ENCODE results near the gene HHAT.

Gene HHAT

DNA sequence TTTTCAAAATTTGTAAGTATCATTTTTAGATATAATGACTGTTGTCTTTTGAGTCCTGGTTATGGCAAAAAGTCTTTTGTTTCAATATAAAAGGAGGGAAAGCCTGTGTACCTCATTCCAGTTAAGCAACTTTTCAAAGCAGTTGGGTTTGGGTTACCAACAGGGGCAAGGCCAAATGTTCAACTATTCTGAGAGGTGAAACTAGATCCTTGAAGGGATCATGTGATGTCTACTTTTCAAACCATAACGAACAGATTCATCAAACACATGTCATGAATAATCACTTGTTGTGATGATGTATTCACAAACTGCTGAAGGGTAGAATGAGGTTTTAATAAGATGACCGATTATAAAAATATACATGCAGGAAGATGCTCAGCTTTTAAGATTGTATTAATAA lies 171.3 kb downstream of the HHAT start:
- no peak for DNase-seq

DNA sequence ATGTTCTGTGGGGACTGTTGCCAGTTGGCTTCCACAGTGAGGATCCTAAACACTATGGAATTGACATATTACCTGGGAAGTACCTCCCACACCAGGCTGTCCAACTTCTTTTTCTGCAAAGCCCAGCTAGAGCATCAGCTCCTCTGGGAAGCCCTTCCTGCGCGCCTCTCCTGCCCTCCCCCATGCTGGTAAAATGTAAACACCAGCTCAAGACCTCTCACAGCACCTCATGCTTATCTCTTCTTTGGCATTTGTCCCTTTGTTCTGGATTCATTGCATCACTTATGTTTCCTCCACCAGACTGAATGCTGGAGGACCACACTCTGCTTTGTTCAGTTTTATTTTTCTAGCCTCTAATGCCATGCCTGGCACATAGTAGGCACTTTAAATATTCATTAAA lies 172.1 kb downstream of the HHAT start:
- no peak for DNase-seq

DNA sequence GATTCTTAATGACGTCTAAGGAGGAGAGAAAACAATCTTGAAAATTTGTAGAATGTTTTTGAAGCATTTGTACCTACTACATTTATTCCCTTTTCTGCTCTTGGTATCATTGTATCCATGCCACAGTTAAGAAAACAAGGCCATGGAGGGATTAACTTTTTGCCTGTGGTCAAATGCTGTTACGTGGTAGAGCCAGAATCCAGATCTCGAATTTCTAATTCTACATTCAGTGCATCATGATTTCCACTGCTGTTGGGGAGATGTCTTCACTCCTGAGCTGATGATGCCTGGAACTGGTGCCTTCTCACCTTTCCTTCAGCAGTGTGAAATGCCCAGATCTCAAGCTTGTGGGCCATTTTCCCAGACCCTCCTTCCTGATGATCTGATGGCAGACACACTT lies 175.6 kb downstream of the HHAT start:
- no peak for DNase-seq

DNA sequence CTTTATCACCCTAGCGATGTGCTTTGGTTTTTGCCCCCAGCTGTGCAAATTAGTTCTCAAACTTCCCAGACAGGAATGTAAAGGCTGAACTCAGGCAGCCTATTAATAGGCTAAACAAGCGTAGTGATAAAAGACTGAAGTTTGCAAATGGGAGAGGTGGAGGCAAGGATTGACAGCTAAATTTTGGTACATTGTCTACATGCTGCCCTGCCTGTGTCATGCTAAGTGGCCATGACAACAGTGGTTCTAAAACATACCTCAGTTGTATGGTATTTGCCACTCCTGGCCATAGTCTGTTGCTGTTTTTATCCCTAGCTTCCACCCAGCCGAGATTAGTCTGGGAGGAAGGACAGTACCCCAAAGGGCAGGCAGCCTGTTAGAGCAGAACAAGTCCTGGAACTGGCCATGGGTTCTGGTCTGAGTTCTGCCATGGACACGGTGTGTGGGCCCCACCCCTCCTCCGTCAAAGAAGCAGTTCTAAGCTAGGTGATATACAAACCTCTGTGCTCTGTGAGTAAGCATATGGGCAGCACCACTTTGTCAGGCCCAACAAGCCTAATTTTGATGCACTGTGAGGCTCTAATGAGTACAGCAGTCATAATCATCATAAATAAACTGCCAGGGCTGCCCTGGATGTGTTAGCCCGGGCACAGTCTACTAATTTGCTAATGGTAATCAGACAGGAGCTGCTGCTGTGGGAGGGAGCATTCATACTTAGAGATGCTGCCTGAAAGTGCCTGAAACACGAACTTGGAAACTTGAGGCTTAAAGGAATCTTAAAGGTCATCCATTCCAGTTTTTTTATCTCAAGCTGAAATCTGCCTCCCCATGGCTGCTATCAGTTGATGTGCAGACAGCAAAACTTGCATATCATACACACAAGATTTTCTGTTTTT lies 177.1 kb downstream of the HHAT start:
- no peak for DNase-seq

DNA sequence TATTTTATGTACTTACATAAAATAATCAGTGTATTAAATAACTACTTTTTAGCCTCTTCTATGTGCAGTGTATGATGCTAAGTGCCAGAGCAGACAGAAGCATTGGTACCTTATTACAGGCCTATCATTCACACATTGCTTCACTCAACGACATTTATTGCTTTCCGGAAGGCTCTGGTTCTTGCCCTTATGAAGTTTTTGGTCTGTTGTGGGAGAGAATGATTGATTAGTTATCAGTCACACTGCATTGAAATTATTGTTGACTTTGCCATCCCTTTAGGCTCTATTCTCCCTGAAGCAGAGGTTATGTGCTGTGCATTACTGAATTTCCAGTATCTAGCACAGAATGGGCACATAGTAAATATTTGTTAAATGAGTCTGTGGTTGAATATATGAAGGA lies 178.0 kb downstream of the HHAT start:
- no peak for DNase-seq

DNA sequence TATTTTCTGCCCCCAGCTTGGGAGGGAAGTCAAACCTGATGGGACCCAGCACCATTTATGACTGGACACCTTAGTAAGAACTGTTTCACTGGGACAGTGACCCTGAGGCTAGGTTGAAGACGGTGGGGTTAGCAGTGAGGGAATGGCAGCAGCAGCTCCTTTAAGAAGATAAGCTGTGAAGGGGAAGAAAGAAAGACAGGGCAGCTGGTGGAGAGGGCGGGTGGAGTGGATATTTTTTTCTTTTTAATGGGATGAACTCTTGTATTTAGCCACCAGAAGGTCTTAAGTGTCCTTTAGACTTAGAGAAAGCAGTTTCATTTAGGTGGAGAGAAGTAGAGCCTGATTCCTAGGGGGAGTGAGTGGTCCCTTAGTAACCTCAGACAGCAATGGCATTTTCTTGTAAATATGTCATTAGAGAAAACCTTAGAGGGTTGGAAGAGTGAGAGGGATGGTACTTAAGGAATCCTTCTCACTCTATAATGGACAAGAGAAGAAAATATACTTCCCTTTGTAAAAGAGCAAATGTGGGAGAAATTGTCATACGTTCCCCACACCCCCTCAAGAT lies 187.5 kb downstream of the HHAT start:
- DNase-seq, result no peak

DNA sequence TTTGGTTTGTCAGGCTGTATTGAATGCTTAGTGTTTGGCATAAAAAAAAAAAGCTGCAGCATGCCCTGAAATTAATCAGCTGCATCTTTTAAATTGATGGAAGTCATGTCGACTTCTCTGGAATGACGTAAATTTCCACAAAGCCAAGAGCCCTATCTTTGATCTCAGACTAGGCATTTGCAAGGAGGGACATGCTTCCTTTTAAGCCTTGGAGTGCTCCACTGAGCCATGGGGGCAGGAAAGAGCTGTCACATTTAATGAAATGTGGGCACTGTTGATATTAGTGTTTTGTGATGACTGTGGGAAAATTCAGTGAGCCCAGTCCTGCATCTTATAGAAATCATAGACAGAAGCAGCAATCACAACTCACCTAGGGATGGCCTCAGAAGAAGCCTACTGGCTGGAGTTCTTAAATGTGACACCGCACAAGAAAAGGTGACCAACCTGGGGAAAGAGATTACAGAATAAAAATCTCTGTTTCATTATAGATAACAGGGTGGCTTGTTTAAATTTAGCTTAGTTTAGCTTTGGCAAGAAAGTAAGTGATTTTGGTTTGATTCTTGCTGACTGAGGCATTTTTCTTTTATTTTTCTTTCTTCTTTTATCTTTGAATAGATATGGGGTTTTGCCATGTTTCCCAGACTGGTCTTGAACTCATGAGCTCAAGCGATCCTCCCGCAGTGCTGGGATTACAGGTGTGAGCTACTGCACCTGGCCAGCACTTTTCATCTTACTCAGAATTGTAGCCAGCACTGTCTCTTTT lies 188.2 kb downstream of the HHAT start:
- no peak for DNase-seq

DNA sequence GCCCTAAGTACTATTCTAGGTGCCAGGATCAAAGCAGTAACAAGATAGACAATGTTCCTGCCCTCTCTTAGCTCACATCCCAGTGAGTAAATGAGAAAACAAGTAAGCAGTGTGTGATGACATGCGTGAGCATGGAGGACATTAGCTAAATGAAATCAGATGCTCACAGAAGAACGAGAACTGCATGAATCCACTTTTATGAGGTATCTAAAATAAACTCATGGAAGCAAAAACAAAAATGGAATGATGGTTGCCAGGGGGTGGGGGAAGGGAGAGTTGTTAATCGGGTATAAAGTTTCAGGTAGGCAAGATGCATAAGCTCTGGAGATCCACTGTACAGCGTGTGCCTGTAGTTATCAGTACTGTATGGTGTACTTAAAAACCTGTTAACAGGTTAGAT lies 195.1 kb downstream of the HHAT start:
- no peak for DNase-seq

DNA sequence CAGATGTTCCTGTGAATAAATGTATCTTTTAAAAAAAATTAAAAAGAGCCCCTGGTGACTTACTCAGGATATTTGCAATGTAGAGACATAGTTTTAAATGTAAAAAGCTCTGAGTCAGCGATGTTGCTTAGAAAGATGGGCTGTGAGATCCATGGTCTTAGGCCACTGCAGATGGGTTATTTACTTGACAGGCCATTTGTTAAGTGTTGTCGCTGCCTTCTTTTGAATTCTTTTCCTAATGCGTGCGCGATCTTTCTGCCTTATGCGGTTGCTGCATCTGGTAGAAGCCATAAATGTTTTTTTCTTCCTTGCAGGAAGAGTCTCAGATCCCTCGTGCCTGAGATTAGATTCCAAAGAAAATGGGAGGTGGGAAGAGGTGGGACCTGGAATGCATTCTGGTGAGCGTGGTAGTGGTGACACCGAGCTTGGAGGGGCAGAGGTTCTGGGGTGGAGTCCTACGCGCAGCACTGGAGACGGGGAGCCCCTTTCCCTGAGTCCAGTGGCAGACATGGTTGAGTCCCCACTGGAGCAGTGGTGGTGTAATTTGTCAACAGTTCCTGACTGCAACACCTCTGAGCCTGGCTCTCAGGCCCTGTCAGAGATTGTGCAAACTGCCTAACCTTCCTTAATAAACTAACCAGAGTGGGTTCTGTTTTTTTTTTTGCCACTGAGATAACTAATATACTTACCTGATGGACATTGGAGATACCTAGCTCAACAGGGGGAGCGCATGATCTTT lies 197.2 kb downstream of the HHAT start:
- DNase-seq, result no peak

DNA sequence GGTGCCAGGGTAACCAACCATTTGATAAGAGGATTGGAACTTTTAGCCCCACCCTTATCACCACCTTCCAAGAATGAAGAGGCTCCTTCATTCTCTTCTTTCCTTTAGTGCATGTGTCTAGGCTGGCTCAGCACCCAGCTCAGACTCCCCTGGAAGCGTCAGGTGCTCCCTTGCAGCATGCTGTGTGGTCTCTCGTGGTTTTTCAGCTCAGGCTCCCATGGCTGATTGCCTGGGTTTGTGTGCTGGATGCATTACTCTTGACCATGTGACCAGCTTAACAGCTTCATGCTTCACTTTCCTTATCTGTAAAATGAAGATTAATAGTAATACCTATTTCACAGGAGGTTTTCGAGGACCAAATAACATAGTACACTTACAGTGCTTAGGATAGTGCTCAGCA lies 198.4 kb downstream of the HHAT start:
- DNase-seq, result no peak

DNA sequence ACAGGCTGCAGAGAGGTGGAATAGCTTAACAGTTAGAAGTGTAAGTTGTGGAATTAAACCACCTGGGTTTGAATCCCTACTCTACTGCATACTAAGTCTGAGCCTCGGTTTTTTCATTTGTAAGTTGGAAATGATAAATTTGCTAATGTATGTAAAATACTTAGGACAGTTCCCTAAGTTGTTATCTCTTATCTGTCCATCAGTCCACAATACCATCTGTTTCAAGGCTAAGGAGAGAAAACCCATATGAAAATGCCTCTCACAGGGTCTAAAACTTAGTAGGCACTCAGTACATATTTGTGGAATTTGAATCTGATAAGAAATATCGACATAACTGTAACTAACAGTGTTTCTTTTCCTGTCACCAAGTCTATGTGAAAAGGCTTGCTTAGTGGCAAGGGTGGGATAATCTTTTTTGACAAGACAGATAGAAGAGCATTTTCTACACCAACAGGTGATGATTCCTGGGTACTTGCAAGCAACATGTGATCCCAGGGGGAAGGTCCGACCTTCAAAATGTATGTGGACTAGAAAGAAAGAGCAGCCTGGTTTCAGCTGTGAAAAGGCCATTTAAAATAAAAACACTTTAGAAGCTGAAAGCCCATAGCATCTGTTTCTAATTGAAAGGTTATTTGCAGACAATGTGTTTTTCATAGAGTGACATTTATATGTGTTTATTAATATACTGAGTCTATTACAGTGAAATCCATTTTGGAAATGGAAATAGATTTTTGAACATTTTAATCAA lies 202.9 kb downstream of the HHAT start:
- no peak for DNase-seq

DNA sequence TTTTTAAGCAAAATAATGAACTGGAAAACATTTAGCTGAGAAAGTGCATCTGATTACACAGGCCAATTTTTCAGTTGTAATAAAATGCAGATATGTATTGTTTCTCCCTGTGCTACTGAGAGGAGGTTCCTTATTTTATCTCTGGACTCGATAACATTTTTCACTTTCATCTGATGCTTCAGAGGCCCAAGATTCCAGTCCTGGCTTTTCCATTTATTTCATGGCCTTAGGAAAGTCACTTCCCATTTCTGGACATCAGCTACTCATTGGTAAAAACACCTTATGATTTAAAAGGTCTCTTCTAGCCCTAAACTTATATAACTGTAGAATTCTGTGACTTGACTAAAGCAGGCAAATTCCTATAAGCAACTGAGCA lies 203.5 kb downstream of the HHAT start:
- no peak for DNase-seq

DNA sequence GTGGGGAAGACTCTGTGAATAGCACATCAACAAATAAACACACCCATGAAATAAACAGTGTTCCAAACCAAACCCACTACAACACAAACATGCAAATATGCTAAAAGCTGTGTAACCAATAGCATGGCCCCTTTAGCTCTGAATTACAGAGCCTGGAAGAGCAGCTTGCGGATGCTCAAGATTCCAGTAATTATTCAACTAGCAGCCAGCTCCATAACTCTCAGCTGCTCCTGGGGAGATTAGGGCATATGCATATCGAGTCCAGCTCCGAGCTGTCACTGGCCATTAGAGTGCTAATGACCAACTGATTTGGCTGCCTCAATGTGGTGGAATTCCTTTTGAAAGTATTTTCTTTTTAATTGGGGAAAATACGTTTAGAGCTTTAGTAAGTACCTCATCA lies 207.1 kb downstream of the HHAT start:
- DNase-seq, result no peak

DNA sequence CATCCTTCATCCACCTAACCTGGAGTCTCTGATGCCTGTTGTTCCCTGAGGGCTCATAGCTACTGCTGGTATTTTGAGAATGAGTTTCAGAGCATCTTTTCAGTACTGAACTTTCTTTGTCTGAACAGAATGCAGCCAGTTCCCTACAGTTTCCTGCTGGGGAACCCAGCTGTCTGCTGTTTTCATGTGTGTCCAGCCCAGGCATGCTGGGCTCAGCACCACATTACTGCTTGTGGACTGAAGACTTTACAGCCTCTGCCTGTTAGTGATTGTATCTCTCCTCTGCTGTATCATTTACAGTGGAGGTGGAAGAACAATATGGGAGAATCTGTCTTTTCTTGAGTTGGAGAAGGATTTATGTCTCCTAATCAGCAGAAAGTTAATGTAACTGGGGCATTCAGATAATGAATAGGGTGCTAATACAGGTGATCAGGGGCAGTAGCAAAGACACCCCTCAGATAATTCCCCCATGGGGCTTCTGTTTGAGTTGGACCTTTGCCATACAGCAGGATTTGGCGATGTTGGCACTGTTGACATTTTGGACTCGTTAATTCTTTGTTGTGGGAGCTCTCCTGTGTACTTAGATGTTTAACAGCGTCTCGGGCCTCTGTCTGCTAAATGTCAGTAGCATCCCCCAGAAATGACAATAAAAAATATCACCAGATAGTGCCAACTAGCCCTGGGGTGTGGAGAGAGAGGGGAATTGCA lies 207.7 kb downstream of the HHAT start:
- DNase-seq, result no peak

DNA sequence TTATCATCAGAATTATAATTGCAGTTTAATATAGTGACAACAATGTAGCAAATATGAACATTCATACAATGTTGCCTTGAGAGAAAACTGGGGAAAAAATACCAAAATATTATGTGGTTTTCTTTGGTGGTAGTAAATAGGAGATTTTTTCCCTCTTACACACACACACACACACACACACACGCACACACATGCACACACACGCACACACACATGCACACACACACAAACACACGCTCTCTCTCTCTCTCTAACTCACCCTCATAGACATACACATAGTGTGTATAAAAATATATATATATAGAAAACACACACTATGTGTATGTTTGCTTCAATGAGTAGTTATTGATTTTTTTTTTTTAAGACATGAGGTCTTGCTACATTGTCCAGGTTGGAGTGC lies 211.6 kb downstream of the HHAT start:
- DNase-seq, result no peak

DNA sequence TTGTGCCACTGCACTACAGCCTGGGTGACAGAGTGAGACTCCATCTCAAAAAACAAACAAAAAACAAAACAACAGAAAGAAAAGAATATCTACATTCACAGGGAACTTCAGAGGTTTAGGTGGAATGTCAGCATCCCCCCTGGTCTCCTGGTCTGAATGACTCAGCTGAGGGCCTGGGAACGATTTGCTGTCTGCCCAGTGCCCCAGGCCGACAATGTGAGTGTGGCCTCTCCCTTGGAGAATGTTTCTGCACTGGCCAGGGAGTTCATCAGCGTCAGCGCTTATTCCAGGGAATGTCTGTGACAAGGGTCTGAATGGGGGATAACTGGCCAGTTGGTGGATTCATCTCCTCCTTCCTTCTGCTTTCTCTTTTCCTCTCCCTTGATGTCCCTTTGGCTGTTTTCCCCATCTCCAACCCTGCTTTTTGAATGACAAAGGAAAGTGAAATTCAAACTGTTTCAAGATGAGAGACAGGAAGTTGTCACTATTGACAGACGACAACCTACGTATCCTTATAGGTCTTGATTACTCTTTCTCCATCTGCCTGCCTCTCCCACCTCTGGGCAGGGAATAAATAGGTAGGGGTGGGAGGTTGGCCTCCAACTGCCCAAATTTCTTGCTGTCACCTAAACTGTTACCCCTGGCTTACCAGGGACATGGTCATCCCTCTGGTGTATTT lies 213.1 kb downstream of the HHAT start:
- DNase-seq, result no peak

DNA sequence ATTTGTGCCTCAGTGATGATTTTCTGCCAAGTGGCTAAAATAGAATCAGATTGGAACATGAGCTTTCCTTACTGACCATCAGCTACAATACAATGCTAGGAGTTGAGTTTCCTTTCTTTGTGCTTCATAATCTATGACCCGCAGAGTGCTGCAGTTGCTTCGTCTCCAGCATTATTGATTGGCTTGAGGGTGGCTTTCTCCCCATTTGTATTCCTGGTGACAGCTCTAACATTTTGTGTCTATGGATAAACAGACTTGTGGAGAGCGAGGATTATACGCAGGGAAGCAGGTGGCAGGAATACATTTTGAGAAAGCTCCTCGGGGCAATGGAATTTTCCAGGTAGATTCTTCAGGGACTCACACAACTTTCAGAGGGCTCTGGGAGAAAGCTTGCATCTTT lies 223.2 kb downstream of the HHAT start:
- DNase-seq, result no peak

DNA sequence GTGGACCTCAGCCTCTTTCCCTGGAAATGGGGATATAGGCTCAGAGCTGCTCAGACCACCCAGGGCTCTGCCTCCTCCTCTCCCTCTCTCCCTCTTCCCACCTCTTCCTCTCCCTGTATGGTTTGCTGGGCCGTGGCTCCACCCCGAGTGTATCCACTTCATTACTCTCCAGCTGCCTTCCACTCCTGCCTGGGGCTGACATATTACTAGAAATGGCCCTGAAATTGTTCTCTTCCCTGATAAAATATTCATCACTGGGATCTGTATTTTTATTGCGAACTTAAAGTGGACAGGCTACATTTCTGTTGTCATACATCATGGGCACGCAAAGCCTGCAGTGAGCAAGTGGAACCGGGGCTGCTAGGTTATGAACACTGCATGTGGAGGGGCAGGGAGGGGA lies 225.0 kb downstream of the HHAT start:
- no peak for DNase-seq

DNA sequence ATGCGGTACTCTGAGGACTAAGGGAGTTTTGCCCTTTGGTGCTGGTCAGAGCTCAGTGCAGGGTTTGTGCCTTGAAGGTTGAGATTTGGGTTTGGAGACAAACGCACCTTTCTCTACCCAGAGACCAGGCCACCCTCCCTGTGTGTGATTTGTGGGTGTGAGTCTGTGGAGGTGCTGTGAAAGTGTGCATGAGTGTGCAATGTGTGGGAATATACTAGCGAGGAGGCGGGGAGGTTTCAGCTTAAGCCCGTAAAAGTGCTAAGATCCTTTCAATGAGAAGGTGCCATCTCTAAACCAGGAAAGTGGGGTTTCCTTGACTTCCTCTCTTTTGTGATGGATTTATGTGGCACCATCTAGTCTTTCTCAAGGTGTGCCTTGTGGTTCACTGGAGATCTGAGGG lies 225.7 kb downstream of the HHAT start:
- DNase-seq, result no peak

DNA sequence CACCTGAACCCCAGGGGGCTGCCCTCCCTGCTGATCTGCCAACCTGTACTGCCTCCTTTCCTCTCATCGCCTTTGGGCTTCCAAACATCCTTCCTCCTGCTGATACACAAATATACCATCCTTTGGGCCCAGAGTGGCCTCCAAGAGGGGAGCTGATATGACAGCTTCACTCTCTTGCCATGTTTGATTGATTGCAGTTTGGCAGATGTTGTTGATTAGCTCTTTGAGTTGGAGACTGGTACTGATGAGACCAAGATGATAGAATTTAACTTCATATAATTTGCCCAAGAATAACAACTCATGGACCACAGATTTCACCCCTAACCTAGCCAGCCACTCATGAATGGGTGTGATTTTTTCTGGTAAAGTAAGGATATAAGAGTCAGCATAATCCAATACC lies 227.8 kb downstream of the HHAT start:
- DNase-seq, result no peak

DNA sequence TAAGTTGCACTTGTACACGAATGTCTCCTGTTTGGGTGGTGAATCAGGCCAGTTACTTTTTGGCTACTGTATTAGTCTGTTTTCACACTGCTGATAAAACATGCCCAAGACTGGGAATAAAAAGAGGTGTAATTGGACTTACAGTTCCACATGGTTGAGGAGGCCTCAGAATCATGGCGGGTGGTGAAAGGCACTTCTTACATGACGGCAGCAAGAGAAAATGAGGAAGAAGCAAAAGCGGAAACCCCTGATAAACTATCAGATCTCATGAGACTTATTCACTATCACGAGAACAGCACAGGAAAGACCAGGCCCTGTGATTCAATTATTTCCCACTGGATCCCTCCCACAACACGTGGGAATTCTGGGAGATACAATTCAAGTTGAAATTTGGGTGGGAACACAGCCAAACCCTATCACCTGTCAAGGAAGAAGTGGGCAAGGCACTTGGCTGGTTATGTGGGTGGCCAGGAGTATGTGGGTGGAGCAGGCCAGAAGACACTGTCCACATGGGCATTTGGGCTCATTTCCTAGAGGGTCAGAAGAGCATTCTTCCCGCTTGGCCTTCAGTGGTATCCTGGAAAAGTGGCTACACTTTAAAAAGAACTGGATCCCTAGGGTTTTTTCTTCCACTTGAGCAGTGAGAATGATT lies 228.8 kb downstream of the HHAT start:
- no peak for DNase-seq
